GF-D8 (cell line): ENCODE data around the gene GLDN.

Experiments
- DNase-seq: peaks from one replicate; lab custom pipeline; 2025; lab: John Stamatoyannopoulos, UW

The GLDN gene

DNA sequence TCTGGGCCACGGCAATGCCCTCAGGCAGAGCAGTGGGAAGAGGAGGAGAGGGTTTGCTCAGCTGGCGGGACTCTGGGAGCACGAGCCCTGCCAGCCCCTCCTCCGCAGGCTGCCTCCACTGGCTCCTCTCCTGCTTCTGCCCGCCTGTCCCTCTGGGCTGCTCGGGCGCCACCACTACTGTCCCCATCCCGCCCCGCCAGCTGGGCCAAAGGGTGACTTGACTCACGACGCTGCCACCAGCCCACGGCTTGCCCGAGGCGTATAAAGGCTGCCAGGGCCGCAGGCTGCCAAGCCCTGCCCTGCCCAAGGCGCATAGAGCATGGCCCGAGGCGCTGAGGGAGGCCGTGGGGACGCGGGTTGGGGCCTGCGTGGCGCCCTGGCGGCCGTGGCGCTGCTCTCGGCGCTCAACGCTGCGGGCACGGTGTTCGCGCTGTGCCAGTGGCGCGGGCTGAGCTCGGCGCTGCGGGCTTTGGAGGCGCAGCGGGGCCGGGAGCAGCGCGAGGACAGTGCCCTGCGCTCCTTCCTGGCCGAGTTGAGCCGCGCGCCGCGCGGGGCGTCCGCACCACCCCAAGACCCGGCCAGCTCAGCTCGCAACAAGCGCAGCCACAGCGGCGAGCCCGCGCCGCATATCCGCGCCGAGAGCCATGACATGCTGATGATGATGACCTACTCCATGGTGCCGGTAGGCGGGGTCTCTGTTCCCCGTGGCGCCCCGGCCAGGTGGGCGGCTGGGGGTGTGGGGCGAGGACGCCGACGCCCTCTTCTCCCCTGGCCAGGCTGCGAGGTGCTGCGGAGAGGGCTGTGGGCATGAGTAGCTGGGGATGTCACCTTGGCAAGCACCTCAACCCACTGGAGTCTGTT lies at the start of gene GLDN:
Gene GLDN, plus strand, starts transcription at position 290 of the 861 bp plus-strand sequence. Its CDS starts 30 bp downstream, at position 320.
- DNase-seq, result no peak

DNA sequence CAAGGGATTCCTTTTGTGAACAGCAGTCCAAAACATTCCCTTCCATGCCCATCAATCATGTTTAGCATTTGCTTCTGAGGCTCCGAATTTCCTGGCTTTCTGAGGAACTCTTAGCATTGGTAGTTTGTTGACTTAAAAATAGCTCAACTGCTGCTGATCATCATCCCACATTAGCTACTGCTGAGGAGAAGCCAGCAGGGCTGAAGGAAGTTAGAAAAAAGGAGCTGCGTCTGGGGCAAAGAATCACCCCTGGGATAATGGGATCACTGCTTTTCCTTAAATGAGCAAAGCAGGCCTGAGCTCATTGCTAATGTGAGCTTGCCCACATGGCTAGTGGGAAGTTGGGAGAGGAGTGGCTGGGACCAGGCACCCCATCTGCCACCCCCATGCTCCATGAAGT lies 42.8 kb upstream of the GLDN start:
- DNase-seq, result no peak

DNA sequence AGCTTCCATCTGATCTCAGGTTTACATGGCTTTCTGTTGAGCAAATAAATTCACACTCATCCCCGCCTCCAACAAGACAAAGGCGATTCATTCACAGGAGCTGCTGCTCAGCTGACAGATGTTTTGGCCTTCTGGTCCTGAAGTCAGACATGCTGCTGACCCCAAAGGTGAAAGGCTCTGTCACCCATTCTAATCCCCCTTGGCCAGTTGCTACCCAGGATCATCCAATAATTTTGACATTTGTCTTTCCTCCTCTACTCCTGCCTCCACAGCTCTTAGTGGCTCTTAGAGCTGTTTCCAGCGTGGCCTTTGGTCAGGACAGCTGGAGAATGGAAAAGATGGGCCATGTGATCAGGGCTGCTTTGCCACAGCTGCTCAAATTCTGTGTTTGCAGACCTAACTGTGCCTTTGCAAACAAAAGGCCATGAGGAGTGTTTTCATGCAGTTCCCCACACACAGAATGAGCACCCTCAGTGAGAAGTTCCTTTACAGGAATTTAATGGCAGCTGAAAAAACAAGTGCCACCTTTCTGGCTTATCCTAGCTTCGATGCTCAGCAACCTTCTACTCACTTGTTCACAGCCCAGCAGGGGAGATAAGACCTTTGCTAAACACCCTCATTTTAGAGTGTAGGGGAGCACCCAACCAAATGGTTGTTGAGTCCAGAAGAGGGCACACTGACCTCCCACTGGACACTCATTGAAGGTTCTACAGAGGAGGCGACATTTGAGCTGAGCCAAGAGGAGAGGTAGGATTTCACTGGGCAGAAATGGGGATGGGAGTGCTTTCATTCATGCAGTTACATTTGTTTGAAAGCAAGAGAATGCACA lies 42.1 kb upstream of the GLDN start:
- no peak for DNase-seq

DNA sequence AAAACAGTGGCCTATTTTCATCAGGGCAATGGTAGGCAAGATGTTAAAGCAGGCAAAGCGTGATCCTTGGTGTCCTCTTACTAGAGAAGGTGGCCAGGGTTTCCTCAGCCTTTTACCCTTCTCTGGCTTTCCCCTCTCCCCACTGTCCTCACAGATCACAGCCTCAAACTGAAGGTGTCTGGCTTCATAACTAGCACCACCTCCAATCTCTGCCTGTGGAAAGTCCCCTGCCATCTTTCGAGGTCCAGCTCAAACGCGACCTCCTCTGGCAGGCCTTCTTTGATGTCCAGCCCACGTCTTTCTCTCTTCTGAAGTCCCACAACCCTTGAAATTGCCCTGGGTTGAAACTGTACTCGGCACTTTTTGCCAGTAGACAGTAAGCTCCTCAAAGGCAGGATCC lies 39.0 kb upstream of the GLDN start:
- no peak for DNase-seq

DNA sequence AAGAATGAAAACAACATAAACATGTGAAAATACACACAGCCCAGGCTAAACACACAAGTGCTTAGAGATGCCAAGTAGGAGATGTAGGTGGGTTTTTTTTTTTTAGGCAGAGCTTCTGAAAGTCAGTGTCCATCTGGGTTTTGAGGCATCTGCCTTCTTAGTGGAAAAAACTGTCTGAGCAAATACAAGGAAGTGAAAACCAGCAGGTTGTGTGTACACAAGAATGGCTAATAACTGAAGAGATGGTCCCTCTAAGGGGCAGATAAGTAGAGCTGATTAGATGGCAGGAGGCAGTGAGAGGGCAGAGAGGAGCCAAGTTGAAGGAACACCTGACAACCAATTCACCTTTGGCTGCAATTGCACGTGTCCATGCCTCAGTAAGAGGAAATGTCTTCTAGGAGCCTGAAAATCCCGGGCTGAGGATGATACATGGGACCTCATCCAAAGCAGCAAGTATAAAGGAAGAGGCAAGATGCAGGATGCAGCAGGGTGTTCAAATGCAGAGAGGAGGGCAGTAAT lies 37.9 kb upstream of the GLDN start:
- no peak for DNase-seq

DNA sequence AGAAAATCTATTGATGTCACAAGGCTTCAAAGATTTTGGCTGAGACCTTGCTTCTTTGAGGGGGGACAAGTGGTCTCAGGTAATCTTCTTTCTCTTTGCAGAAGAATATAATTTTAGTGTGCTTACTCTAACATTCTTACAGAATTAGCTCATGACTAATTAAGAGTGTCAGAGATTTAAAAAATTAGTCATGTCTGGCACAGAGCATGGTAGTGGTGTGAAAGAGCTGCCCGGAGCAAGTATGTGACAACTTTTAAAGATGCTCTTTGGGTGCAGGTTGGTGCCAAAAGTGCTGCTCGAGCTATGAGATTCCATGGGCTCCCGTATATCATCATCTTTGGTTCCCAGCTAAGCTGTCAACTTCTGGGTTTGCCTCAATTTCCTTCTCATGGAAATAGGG lies 34.1 kb upstream of the GLDN start:
- DNase-seq, result no peak

DNA sequence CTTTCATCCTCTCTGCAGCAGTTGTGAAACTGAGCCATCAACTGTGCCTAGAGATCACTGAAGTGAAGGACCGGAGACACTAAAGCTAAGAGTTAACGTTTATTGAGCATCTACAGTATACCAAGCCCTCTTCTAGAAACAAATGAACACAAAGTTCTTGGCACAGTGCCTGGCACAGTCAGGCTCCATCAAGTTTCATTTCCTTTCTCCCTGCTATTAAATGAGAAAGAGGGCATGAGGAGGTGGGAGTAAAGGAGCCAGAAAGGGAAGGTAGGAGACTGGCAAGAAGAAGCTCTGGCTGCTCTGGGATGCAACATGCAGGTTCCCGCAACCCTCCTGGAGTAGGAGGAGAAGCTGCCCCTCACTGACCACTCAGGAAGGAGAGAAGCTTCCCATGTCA lies 33.6 kb upstream of the GLDN start:
- DNase-seq, result no peak

DNA sequence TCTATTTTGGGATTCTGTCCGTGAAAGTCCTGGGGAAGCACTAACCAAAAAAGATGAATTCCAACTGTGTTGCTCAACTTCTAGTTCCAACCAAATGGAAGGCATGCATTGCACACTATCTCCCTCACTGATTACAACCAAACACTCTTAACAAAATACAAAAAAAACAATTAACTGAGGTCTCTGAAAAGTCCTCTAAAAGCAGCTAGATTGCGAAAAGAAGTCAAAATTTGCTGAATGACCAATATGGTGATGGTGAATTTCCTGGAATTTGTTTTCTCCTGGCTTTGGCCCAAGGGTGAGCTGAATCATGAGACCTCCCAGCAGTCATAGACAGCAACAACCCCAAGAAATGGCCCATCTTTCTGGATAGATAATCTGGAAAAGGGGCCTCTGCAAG lies 31.4 kb upstream of the GLDN start:
- DNase-seq, result no peak

DNA sequence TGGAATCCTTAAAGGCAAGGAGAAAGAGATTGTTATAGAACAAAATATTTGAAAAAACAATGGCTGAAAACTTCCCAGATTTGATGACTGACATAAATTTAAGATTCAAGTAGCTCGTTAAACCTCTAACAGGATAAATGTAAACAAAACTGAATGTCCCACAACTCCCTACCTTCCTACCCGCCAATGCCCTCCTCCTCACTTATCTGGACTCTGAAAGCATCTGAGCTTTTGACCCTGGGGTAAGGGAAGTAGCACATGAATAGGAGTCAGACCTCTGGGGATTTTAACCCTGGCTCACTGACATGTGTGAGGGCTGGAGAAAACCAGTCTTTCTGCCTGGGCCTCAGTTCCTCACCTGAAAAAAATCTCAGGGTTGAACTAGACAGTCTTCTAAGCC lies 29.9 kb upstream of the GLDN start:
- DNase-seq, result no peak

DNA sequence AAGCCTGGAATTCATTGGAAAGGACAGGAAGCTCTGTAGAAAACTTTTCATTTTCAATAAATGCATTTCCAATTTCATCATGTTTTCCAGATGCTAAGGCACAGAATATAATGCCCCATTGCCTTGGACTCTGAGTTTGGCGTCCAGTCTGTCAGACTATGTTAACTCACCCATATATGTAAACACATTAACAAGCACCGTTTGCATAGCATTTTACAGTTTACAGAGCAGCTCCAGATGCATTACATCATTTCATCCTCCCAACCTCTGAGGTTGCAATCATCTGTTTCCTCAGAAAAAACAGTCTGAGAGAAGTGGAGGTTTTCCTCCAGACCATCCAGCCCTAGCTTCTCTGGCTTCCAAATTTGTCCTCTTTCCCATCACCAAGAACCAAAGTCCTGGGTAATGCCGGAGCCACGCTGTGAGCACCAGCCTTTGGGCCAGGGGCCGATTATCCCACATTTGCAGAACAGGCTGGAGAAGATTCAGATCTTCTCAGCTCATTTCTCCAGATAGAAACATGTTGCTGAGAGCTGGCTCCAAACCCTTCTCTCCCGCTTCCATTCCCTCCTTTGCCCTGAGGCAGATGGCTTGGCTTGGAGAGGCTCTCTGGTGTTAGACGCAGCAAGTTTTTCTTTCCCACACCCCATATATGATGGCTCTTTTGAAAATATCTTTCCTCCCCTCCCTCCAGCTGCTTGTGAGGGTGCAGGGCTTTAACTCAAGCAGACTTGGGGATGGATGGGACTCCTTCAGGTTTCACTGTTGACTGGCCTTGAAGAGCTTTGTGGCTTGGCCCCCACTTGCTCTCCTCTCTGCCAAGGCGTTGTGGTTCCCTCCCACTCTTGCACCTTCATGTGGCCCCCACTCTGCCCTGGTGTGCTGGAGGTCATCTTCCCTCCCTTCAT lies 29.0 kb upstream of the GLDN start:
- DNase-seq, result no peak

DNA sequence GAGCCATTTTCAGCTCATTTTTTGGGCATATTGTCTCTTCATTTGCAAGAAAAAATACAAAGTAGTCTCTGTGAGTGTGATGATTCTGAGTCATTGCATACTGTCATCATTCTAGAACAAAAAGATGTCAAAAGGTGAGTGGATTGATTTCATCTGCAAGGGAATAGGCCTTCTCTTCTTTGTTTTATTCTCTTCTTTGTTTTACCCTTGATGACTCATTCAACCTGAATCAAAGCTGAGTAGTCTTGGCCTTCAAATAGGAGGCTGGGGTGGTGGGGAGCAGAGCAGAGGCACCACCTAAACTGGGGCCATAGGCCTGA lies 28.4 kb upstream of the GLDN start:
- no peak for DNase-seq

DNA sequence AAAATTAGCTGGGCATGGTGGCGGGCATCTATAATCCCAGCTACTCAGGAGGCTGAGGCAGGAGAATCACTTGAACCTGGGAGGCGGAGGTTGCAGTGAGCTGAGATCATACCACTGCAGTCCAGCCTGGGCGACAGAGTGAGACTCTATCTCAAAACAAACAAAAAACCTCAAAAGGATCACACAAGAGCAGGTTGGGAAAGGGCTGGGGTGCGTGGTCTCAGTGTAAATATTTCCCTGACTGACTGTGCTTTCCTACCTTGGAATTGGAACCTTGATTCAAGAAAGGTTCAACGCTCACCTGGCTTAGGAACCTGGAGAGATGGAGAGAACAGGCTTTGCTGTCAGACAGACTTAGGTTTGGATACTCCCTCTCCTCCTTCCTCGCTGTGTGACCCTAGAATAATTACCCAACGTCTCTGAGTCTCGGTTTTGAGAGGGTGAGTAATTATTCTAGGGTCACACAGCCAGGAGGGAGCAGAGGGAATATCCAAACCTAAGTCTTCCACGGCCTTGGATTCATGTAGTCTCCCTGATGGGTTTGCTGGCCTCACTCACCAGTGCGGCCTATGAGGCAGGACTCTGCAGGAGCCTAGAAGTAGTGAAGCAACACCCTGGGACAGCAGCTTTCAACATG lies 27.7 kb upstream of the GLDN start:
- DNase-seq, result no peak

DNA sequence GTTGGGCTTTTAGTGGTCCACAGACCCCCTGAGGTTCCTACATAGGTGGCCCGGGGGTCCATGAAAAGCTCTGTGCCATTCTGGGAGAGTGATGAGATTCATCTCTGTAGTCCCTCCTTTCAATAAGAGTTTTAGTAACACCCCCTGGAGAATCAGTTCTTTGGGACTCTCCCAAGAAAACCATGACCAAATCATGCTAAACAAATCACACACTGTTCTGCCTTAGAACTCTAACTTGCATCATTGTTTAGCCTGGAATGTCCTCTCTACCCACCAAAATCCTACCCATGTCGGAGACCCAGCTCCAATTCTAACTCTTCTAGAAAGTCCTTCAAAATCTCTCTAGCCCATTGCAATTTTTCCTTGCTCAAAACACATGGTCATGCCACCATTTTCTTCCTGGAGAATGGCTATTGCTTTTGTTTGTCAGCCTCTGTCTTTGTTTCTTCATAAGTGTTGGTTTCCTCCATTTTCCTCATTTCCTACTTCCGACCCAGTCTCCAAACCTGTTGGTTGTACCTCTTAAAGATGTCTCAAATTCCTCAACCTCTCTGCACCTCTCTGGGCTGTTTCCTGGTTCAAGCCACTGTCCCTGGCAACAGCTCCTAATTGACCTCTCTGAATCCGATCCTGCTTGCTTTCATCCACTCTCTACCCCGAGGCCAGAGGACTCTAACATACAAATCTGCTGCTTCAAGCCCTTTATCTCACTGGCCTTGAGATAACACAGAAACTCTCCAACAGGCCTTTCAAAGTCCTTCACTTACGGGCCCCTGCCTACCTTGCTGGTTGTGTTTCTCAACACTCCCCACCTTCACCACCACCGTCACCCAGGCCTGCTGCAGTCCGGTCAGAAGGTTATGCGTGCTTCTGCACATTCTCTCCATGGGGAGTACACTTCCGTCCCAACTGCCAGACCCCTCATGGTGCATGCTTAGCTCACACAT lies 26.8 kb upstream of the GLDN start:
- DNase-seq, result no peak

DNA sequence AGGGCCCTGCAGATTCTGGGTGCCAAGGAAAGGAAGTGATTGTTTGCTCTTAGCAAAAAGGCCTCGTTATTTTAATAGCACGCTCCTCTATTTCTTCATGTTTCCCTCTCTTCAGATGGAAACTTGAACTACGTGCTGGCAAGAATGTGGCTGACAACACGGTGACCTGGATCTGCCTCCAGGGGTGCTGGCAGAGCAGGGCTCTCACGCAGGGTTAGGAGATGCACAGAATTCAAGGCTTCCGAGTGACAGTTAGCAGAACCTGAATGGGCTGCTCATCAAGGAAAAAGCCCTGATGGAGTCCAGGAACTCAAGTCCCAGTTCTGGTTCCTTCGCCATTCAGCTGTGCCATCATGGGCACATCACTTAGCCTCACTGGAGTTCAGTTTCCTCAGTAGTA lies 25.7 kb upstream of the GLDN start:
- no peak for DNase-seq

DNA sequence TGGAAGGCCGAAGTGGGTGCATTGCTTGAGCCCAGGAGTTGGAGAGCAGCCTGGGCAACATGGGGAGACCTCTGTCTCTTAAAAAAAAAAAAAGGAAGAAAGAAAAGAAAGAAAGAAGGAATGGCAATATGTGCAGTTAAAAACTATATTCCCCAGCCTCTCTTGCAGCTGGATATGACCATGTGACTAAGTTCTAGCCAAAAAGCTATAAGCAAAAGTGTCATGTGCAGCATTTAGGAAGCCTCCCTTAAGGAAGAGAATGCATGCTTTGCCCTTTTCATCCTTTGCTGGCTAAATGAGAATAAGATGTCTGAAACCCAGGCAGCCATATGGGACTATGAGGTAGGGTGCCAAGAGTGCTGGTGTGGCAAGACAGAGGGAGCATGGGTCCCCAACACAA lies 24.8 kb upstream of the GLDN start:
- DNase-seq, result no peak

DNA sequence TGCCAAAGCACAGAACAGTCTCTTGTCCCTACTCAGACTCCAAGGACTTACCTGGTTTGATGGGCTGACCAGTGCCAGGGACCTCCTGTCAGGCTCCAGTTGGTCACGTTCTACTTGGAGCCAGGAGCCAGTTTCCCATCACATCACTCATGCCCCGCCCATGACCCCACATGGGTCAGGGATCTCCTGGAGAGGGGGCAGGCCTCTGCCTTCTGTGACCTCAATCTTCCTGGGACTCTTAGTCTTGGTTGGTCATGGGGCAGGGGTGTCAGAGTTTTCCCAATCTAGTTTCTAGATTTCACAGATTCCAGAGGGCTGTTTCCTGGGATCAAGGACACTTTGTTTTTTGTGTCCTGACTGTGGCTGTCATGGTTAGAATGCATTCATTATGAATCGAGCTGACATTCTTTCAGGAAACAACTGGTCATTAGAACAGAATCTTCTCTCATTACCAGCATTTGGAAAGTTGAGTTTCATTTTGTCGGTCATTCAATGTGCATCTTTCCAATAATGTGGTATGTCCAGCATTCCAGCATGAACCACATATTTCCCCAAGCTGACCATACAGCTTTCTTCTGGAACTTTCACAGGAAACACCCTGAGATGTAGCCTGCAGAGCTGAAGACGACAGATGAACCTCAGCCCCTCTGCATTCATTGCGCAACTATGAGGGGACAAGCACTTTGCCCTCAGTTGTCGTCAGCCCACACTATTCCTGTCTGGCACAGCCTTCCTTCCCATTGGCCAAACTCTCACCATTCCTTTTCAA lies 22.9 kb upstream of the GLDN start:
- DNase-seq, result no peak

DNA sequence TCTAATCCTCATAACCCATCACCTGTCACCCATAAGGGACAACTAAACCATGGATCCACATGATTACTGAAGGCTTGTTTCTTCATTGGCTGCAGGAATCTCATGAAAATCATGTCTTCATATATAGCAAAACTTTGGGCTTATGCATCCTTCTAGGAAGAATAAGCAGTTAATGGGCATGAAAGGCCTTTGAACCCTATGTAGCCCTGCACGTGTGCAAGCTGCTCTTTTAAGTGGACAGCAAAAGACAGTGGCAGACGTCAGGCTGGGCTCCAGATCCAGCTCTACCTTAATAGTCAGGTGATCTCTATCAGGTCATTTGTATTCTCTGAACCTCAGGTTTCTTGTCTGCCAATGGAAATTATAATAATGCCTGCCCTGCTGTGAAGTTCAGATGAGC lies 21.9 kb upstream of the GLDN start:
- no peak for DNase-seq

DNA sequence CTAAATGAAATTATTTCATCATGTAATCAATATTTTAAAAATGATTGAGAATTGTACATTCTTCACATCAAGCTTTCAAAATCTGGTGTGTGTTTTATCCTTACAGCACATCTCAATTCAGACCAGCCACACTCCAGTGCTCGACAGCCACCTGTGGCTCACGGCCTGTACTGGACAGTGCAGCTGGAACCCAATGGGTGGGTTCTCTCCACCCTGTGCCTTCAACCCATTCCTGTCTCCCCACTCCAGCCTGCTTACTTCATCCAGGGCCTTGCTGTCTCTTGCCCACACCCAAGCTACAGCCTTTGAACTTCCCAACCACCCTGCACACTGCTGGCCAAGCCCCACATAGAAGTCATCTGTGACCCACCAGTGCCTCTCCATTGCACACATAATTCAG lies 20.6 kb upstream of the GLDN start:
- DNase-seq, result no peak

DNA sequence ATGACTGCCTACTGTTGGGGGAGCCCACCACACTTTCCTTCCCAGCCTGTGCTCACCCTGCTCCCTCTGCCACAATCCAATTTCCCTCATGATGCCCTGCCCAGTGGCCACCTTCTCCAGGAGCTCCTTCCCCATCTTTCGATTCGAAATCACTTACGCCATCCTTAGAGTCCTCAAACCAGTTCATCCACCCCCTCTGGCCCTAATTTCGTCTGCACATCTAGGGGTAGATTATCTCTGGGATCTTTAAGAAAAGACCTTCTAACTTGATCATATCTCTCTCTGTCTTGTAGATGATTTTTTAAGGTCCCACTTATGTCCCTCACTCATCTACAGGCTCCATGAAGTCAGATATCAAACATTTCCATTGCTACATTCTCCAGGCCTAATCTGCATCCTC lies 20.1 kb upstream of the GLDN start:
- no peak for DNase-seq
